ENCODE measurements around the gene KRTAP29-1.
"Not testable (repeated sequence)": the region's sequence is repeated elsewhere in the genome, so short reads cannot be mapped to it uniquely, and the experiment has no call there.

Gene KRTAP29-1

GRCh38 chr17:41278176-41278955, 24.3 kb downstream of the KRTAP29-1 start:
- Histone ChIP-seq H3K4me3 (ENCODE audit: low read depth, low read length) (no peak overlapping the region), H3K27ac (no peak overlapping the region), H3K27me3 (replicated peaks) (no peaks in the 10 kb centered on the region), H3K36me3 (replicated peaks) (no peaks in the 10 kb centered on the region)
- no peak for DNase-seq
- in situ Hi-C loops (cut with HindIII; ENCODE audit: low pct_ligation_motif_present, low sequenced_read_pairs) = no loop called here
- TF ChIP-seq, protein P1, sequence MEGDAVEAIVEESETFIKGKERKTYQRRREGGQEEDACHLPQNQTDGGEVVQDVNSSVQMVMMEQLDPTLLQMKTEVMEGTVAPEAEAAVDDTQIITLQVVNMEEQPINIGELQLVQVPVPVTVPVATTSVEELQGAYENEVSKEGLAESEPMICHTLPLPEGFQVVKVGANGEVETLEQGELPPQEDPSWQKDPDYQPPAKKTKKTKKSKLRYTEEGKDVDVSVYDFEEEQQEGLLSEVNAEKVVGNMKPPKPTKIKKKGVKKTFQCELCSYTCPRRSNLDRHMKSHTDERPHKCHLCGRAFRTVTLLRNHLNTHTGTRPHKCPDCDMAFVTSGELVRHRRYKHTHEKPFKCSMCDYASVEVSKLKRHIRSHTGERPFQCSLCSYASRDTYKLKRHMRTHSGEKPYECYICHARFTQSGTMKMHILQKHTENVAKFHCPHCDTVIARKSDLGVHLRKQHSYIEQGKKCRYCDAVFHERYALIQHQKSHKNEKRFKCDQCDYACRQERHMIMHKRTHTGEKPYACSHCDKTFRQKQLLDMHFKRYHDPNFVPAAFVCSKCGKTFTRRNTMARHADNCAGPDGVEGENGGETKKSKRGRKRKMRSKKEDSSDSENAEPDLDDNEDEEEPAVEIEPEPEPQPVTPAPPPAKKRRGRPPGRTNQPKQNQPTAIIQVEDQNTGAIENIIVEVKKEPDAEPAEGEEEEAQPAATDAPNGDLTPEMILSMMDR (IDR thresholded peaks at IDR 0.05; ENCODE audit: low read depth, low read length, missing control alignments) = no peak

- H3K4me3 ChIP-seq (ENCODE audit: low read depth, low read length); DNase-seq; H3K27me3 ChIP-seq (replicated peaks); in situ Hi-C loops (cut with HindIII; ENCODE audit: low pct_ligation_motif_present, low sequenced_read_pairs); H3K36me3 ChIP-seq (replicated peaks); H3K27ac ChIP-seq: not testable (repeated sequence)
Observed at GRCh38 chr17:41275648-41276190, 26.9 kb downstream of the KRTAP29-1 start, which contains the start of gene KRTAP9-7. Gene KRTAP9-7 (plus strand): TSS chr17:41275698. CDS start chr17:41275698, 0 bp downstream.

- Histone ChIP-seq H3K4me3 (ENCODE audit: low read depth, low read length) (no peak overlapping the region), H3K36me3 (replicated peaks) (no peaks in the 10 kb centered on the region), H3K27me3 (replicated peaks) (no peaks in the 10 kb centered on the region), H3K27ac (no peak overlapping the region)
- TF ChIP-seq, protein P1 (IDR thresholded peaks at IDR 0.05; ENCODE audit: low read depth, low read length, missing control alignments) = no peak
- no peak for DNase-seq
- in situ Hi-C loops (cut with HindIII; ENCODE audit: low pct_ligation_motif_present, low sequenced_read_pairs) = no loop called here
Observed at GRCh38 chr17:41271858-41272257, 30.8 kb downstream of the KRTAP29-1 start.

- H3K27me3 ChIP-seq (replicated peaks); H3K27ac ChIP-seq; in situ Hi-C loops (cut with HindIII; ENCODE audit: low pct_ligation_motif_present, low sequenced_read_pairs); DNase-seq; H3K36me3 ChIP-seq (replicated peaks); H3K4me3 ChIP-seq (ENCODE audit: low read depth, low read length): not testable (repeated sequence)
Observed at GRCh38 chr17:41271323-41271722, 31.3 kb downstream of the KRTAP29-1 start.

DNA sequence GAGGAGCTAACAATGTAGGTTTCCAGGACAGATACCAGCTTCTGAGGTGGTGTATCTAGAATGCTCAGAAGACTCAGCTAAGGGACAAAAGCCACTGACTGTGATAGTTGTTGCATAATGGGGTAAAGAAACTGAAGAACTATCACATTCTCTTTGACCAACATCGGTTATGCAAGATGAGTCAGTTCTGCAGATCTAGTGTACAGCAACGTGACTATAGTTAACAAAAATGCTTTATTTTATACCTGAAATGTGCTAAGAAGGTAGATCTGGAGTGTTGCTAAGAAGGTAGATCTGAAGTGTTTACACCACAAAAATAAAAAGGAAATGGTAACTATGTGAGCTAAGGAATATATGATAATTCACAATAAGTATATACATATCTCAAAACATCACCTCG, 34.9 kb downstream of the KRTAP29-1 start:
- DNase-seq = no peak
- H3K4me3 ChIP-seq (ENCODE audit: low read depth, low read length) = no peak overlapping the region
- H3K36me3 ChIP-seq (replicated peaks) = no peaks in the 10 kb centered on the region
- in situ Hi-C loops (cut with HindIII; ENCODE audit: low pct_ligation_motif_present, low sequenced_read_pairs) = no loop called here
- no peaks in the 10 kb centered on the region for H3K27me3 ChIP-seq (replicated peaks)
- TF ChIP-seq, protein P1 (IDR thresholded peaks at IDR 0.05; ENCODE audit: low read depth, low read length, missing control alignments) = no peak
- no peak overlapping the region for H3K27ac ChIP-seq

DNA sequence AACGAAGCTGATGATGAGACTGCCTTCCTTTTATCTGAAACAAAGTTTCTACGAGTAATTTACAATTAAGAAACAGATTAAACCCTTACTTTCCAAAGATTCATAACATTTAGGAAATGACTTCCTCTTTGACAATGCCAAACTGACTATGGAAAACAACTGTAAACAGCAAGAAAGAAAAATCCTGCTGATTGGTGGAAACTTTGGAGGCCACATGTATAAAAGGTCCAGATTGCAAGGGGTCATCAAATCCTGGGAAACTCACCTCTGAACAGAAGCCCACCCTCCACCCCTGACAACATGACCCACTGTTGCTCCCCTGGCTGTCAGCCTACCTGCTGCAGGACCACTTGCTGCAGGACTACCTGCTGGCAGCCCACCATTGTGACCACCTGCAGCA, 37.6 kb downstream of the KRTAP29-1 start, which contains the start of gene KRTAP9-6:
KRTAP9-6 (plus strand) TSS at position 301 of the 400 bp plus-strand sequence; CDS start at position 301, 0 bp downstream.
- Histone ChIP-seq H3K4me3 (ENCODE audit: low read depth, low read length) (no peak within 1 kb of the TSS), H3K36me3 (replicated peaks) (no peaks in the 10 kb centered on the region), H3K27me3 (replicated peaks) (no peaks in the 10 kb centered on the region), H3K27ac (no peak within 1 kb of the TSS)
- in situ Hi-C loops (cut with HindIII; ENCODE audit: low pct_ligation_motif_present, low sequenced_read_pairs) = no loop called here
- TF ChIP-seq, protein P1 (IDR thresholded peaks at IDR 0.05; ENCODE audit: low read depth, low read length, missing control alignments) = no peak
- no peak for DNase-seq

All from brain microvascular endothelial cell (primary cell).